ENCODE data around the gene MSX2. TPM values are rescaled to one million over a fixed set of nuclear protein-coding genes. Genes with fewer than 3 reads are reported as not detected.

Gene MSX2
- total RNA-seq, 4 donors from 2014 or later: 0.95 to 2.1 (median 1.1) TPM

DNA sequence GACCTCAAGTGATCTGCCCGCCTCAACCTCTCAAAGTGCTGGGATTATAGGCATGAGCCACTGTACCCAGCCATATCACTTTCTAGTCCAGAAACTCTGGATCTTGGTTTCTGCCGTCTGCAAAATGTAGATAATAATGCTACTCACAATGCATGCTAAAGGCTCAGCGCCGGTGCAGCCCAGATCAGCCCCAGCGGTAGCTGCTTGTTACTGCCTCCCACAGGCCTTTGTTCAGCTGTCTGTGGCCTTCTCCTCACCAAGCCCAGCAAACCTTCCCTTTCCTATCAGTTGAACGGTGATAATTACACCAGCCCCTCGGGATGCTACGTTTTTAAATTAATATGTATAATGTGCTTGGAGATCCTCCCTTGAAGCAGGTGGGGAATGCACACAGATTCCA, 26.2 kb upstream of the MSX2 start:
- in situ Hi-C loops (cut with MboI; ENCODE audit: low sequenced_read_pairs in 4 of 4): no loop called here
- intact Hi-C loops (cut with DNase I; ENCODE audit: low total_unique reads): no loop called here
- no peak for DNase-seq
- ATAC-seq: no peak
- no peak overlapping the region for H3K4me3 ChIP-seq
- H3K27me3 ChIP-seq: peaks cover 5 to 14% (median 12%) of the 10 kb centered on the region in 3 donors
- no peaks in the 10 kb centered on the region for H3K9me3 ChIP-seq
- no peaks in the 10 kb centered on the region for H3K4me1 ChIP-seq
- TF ChIP-seq POLR2A (IDR thresholded peaks at IDR 0.05): no peak
- TF ChIP-seq, protein P1, sequence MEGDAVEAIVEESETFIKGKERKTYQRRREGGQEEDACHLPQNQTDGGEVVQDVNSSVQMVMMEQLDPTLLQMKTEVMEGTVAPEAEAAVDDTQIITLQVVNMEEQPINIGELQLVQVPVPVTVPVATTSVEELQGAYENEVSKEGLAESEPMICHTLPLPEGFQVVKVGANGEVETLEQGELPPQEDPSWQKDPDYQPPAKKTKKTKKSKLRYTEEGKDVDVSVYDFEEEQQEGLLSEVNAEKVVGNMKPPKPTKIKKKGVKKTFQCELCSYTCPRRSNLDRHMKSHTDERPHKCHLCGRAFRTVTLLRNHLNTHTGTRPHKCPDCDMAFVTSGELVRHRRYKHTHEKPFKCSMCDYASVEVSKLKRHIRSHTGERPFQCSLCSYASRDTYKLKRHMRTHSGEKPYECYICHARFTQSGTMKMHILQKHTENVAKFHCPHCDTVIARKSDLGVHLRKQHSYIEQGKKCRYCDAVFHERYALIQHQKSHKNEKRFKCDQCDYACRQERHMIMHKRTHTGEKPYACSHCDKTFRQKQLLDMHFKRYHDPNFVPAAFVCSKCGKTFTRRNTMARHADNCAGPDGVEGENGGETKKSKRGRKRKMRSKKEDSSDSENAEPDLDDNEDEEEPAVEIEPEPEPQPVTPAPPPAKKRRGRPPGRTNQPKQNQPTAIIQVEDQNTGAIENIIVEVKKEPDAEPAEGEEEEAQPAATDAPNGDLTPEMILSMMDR (IDR thresholded peaks at IDR 0.05 in 4 of 5, conservative IDR thresholded peaks at IDR 0.05 in 1 of 5): no peak
- H3K36me3 ChIP-seq: no peaks in the 10 kb centered on the region
- no peak overlapping the region for H3K27ac ChIP-seq

GRCh38 chr5:174699131-174699530, 25.3 kb upstream of the MSX2 start:
- Histone ChIP-seq H3K9me3 (no peaks in the 10 kb centered on the region), H3K4me1 (no peaks in the 10 kb centered on the region), H3K36me3 (no peaks in the 10 kb centered on the region), H3K4me3 (no peak overlapping the region), H3K27ac (no peak overlapping the region), H3K27me3 (peaks cover 1 to 9% (median 4%) of the 10 kb centered on the region in 3 donors)
- TF ChIP-seq POLR2A (IDR thresholded peaks at IDR 0.05): no peak
- TF ChIP-seq, protein P1 (IDR thresholded peaks at IDR 0.05 in 4 of 5, conservative IDR thresholded peaks at IDR 0.05 in 1 of 5): no peak
- ATAC-seq (no peak), DNase-seq (no peak)
- in situ Hi-C loops (cut with MboI; ENCODE audit: low sequenced_read_pairs in 4 of 4): no loop called here
- intact Hi-C loops (cut with DNase I; ENCODE audit: low total_unique reads): no loop called here

- H3K36me3 ChIP-seq: no peaks in the 10 kb centered on the region
- no peak overlapping the region for H3K27ac ChIP-seq
- H3K4me1 ChIP-seq: no peaks in the 10 kb centered on the region
- intact Hi-C loops (cut with DNase I; ENCODE audit: low total_unique reads) (no loop called here), in situ Hi-C loops (cut with MboI; ENCODE audit: low sequenced_read_pairs in 4 of 4) (no loop called here)
- no peak for ATAC-seq
- no peak for TF ChIP-seq POLR2A (IDR thresholded peaks at IDR 0.05)
- TF ChIP-seq, protein P1 (IDR thresholded peaks at IDR 0.05 in 4 of 5, conservative IDR thresholded peaks at IDR 0.05 in 1 of 5): no peak
- H3K4me3 ChIP-seq: no peak overlapping the region
- no peaks in the 10 kb centered on the region for H3K9me3 ChIP-seq
- no peak for DNase-seq
- peaks cover 15 to 33% (median 29%) of the 10 kb centered on the region in 3 donors for H3K27me3 ChIP-seq
These were observed 17.3 kb upstream of the MSX2 start for GRCh38 chr5:174706997-174707572.

DNA sequence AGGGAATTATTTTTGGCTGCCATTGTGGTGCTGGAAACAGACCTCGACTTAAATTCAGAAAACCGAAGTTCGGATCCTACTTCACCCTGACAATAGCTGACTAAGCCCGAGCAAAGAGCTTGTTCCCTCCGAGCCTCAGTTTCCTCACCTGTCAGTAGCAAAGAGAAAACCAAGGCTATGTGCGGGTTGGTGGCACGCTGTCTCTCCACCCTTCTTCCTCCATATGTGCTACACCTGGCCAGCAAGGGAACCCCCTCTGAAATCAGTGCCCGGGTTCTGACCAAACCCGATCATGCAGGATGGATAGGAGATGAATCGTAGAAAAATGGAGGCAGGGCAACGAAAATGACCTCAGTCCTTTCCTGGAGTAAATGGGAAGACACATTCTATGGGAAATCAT, 16.7 kb upstream of the MSX2 start:
- Histone ChIP-seq H3K9me3 (no peaks in the 10 kb centered on the region), H3K4me1 (no peaks in the 10 kb centered on the region), H3K27me3 (peaks cover 17 to 33% (median 29%) of the 10 kb centered on the region in 3 donors), H3K36me3 (no peaks in the 10 kb centered on the region), H3K4me3 (no peak overlapping the region), H3K27ac (no peak overlapping the region)
- no peak for ATAC-seq
- TF ChIP-seq POLR2A (IDR thresholded peaks at IDR 0.05): no peak
- TF ChIP-seq, protein P1 (IDR thresholded peaks at IDR 0.05 in 4 of 5, conservative IDR thresholded peaks at IDR 0.05 in 1 of 5): no peak
- no peak for DNase-seq
- intact Hi-C loops (cut with DNase I; ENCODE audit: low total_unique reads) (no loop called here), in situ Hi-C loops (cut with MboI; ENCODE audit: low sequenced_read_pairs in 4 of 4) (no loop called here)
